Activated CD8-positive, alpha-beta T cell treated with anti-CD3 and anti-CD28 coated beads for 36 hours (primary cell): Measurements from ENCODE around the gene RFX3. TPM values are rescaled to one million over a fixed set of nuclear protein-coding genes. Genes with fewer than 3 reads are reported as not detected.

Experiments used
- ATAC-seq: fragments of 200-7000 bp; cut with Tn5 transposase; one replicate; pipeline ENCODE4 v1.10.0; 2021; ENCODE audit warnings: mild to moderate bottlenecking, moderate library complexity
- CTCF ChIA-PET: fragments of 350-600 bp; sonication (Branson Sonifier 250); formaldehyde crosslinking; loops from one replicate; lab custom pipeline; 2021; ENCODE audit warnings: antibody characterized with exemption; lab: Charles Lee
- POLR2A ChIA-PET: fragments of 350-600 bp; sonication (Branson Sonifier 250); formaldehyde crosslinking; loops from one replicate; lab custom pipeline; 2021; ENCODE audit warnings: antibody characterized with exemption; lab: Charles Lee
- DNase-seq: peaks from one replicate; pipeline ENCODE4 v3.0.0-alpha.2; 2020
- H3K27ac Mint-ChIP-seq: one replicate; pipeline ENCODE4 v1.8.0; 2021; ENCODE audit warnings: mild to moderate bottlenecking, mixed read lengths
- H3K27me3 Mint-ChIP-seq: one replicate; pipeline ENCODE4 v1.8.0; 2021; ENCODE audit warnings: mixed read lengths
- H3K36me3 Mint-ChIP-seq: one replicate; pipeline ENCODE4 v1.8.0; 2021; ENCODE audit warnings: low read depth, mixed read lengths
- H3K4me1 Mint-ChIP-seq: one replicate; pipeline ENCODE4 v1.8.0; 2021; ENCODE audit warnings: low read depth, mixed read lengths
- H3K4me3 Mint-ChIP-seq: one replicate; pipeline ENCODE4 v1.8.0; 2021; ENCODE audit warnings: mild to moderate bottlenecking, moderate library complexity, mixed read lengths
- H3K9me3 Mint-ChIP-seq: one replicate; pipeline ENCODE4 v1.8.0; 2021; ENCODE audit warnings: mixed read lengths
- intact Hi-C: fragments of 100-400 bp; cut with micrococcal nuclease; formaldehyde crosslinking; loops from one replicate; pipeline ENCODE4 v1.10.0; 2022
- total RNA-seq, 2 experiments: library from RNA; stranded (reverse); gene quantifications; one replicate each; pipeline ENCODE4 v1.2.3, GENCODE V29; 2021
- TF ChIP-seq, protein P1 (sequence below): fragments of 200-600 bp; IDR thresholded peaks from one replicate; pipeline ENCODE4 v1.8.0; 2022; ENCODE audit warnings: antibody characterized with exemption, mild to moderate bottlenecking

Gene RFX3
- total RNA-seq, 2 experiments from 2014 or later, result 10.3 to 12.3 TPM

DNA sequence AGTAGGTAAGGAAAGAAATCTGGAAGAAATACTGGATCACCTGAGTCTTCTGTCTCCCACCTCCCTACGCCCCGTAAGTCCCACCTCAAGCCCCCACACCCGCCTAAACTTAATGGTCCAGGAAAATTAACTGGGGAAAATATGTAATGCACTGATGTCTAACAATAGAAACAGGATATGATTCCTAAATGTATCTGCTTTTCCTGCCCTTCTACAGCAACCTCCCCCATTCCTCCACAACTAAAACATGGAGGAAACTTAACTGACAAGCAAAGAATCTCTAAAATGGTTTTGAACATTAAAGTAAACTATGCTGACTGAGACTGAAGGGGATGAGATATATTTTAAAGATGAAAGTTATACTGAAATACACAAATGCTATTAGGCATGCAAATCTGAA is 10.4 kb downstream of the RFX3 start:
- POLR2A ChIA-PET, result interaction anchor here (1.7 kb wide), 1 partner anchor 8 kb away, joined by 4 read pairs; no protein-coding TSS in a partner anchor
- no peak for ATAC-seq

DNA sequence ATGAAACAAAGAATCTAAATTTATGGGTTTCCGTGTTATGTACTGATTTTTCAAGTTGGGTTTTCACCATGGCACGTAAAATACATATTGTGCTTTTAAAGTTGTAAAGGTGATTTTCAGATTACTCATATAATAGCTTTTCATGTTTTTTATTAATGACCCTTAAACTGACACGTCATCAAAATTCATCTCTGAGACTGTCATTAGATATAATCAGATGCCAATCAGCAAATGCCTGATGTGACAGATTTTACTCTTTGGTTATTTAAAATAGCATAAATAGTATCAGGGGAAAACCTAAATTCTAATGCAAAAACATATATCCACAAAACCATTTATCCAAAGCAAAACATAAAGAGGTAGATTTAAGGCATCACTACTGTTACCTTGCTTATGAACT is 11.0 kb downstream of the RFX3 start:
- Mint-ChIP-seq H3K9me3 (no peaks in the 10 kb centered on the region), H3K4me3 (no peak overlapping the region), H3K4me1 (peaks cover 36% of the 10 kb centered on the region), H3K27me3 (no peaks in the 10 kb centered on the region), H3K27ac (no peak overlapping the region), H3K36me3 (peaks cover 17% of the 10 kb centered on the region)
- no peak for DNase-seq
- POLR2A ChIA-PET, result interaction anchor here (0.5 to 1.2 kb wide), 2 partner anchors 12 to 17 kb away, joined by 3 to 4 read pairs; no protein-coding TSS in a partner anchor
- ATAC-seq, result no peak
- intact Hi-C loops, result no loop called here
- CTCF ChIA-PET, result interaction anchor here (1.0 kb wide), 1 partner anchor 12 kb away, joined by 5 read pairs; the partner anchor contains the start of gene RFX3
- TF ChIP-seq, protein P1, sequence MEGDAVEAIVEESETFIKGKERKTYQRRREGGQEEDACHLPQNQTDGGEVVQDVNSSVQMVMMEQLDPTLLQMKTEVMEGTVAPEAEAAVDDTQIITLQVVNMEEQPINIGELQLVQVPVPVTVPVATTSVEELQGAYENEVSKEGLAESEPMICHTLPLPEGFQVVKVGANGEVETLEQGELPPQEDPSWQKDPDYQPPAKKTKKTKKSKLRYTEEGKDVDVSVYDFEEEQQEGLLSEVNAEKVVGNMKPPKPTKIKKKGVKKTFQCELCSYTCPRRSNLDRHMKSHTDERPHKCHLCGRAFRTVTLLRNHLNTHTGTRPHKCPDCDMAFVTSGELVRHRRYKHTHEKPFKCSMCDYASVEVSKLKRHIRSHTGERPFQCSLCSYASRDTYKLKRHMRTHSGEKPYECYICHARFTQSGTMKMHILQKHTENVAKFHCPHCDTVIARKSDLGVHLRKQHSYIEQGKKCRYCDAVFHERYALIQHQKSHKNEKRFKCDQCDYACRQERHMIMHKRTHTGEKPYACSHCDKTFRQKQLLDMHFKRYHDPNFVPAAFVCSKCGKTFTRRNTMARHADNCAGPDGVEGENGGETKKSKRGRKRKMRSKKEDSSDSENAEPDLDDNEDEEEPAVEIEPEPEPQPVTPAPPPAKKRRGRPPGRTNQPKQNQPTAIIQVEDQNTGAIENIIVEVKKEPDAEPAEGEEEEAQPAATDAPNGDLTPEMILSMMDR, result no peak

More for the DNA sequence above, 10.4 kb downstream of the RFX3 start:
- Mint-ChIP-seq H3K4me3 (no peak overlapping the region), H3K36me3 (peaks cover 12% of the 10 kb centered on the region), H3K4me1 (peaks cover 33% of the 10 kb centered on the region), H3K9me3 (no peaks in the 10 kb centered on the region), H3K27me3 (no peaks in the 10 kb centered on the region), H3K27ac (no peak overlapping the region)
- intact Hi-C loops, result no loop called here
- DNase-seq, result no peak
- TF ChIP-seq, protein P1, result no peak
- CTCF ChIA-PET, result interaction anchor here (1.0 to 1.3 kb wide), 2 partner anchors 9 to 11 kb away, joined by 5 read pairs; partner anchors contain the start of gene RFX3

DNA sequence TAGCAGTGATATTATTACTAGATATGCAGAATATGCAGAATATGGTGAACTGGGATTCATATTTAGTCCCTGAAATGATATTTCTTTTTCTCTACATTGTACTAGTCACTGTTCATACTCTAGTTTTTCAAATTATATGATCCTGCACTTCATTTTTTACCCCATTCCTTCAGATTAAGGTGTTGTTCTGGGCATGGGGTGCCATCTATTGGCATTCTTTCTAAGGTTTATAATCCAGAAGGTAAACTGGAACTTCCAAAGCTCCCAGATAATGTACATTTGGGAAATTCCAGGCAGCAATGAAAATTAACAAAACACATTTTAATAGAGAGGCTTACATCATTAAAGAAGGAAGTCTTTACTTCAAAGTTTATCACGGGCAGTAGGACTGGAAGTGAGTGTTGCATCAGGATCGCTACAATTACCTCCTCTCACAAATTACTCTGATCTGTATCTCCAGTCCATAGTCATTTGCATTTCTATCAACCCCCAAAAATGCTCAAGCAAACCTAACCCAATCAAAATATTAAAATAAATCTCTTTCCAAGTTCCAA is 12.5 kb downstream of the RFX3 start:
- H3K4me3 Mint-ChIP-seq, result no peak overlapping the region
- peaks cover 46% of the 10 kb centered on the region for H3K4me1 Mint-ChIP-seq

DNA sequence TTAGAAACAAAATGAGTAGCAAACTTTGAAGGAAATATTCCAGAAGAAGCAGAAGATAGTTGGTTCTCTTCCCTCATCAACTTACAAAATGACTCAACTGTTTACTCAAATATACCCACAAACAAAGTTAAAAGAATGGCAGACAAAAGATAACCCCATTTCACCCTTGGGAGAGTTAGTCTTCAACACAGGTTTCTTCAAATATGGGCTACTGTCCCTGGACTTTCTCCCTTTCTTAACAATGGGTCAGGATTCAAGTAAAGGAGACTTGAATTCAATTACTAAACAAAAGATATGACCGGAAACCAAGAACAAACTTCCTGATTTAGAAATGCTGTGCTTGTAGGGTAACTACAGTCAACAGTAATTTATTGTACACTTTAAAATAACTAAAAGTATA is 14.2 kb downstream of the RFX3 start:
- Mint-ChIP-seq H3K36me3 (peaks cover 18% of the 10 kb centered on the region), H3K4me3 (no peak overlapping the region), H3K4me1 (peaks cover 52% of the 10 kb centered on the region), H3K27ac (no peak overlapping the region), H3K27me3 (no peaks in the 10 kb centered on the region), H3K9me3 (no peaks in the 10 kb centered on the region)
- intact Hi-C loops, result no loop called here
- TF ChIP-seq, protein P1, result no peak
- ChIA-PET CTCF (no interaction called here), POLR2A (interaction anchor here (1.4 kb wide), 1 partner anchor 14 kb away, joined by 3 read pairs; no protein-coding TSS in a partner anchor)
- DNase-seq, result no peak
- no peak for ATAC-seq

More for the DNA sequence above, 12.5 kb downstream of the RFX3 start:
- no peaks in the 10 kb centered on the region for H3K9me3 Mint-ChIP-seq
- DNase-seq, result no peak
- peaks cover 21% of the 10 kb centered on the region for H3K36me3 Mint-ChIP-seq
- intact Hi-C loops, result no loop called here
- POLR2A ChIA-PET, result interaction anchor here (0.8 kb wide), 1 partner anchor 14 kb away, joined by 3 read pairs; no protein-coding TSS in a partner anchor
- CTCF ChIA-PET, result no interaction called here
- TF ChIP-seq, protein P1, result no peak
- no peaks in the 10 kb centered on the region for H3K27me3 Mint-ChIP-seq
- ATAC-seq, result no peak
- H3K27ac Mint-ChIP-seq, result no peak overlapping the region

DNA sequence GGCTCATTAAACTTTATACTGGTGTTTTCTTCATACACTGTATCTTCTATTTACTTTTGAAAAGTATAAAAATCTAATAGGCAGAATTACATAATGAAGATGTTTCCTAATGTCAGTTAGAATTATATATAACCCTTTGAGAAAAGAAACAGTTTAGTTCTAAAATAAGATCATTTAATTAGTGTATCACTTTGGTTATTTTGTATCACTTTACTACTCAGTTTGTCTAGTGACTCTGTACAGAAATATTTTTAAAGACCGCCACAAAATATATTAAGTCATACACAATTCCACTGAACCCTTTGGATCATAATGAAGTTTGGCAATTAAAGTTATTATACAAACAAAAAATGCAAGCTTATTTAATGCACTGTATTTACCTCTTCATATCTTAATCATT is 15.0 kb downstream of the RFX3 start:
- H3K27me3 Mint-ChIP-seq, result no peaks in the 10 kb centered on the region

More for the DNA sequence above, 15.0 kb downstream of the RFX3 start:
- Mint-ChIP-seq H3K36me3 (peaks cover 20% of the 10 kb centered on the region), H3K27ac (no peak overlapping the region), H3K4me1 (peaks cover 53% of the 10 kb centered on the region), H3K4me3 (no peak overlapping the region), H3K9me3 (no peaks in the 10 kb centered on the region)
- DNase-seq (no peak), ATAC-seq (no peak)
- ChIA-PET CTCF (no interaction called here), POLR2A (interaction anchor here (1.4 kb wide), 1 partner anchor 14 kb away, joined by 3 read pairs; no protein-coding TSS in a partner anchor)
- TF ChIP-seq, protein P1, result no peak
- intact Hi-C loops, result no loop called here
